NB4 (cell line): ENCODE measurements around the gene LGI4.

Source experiments
- MYC ChIP-seq: IDR thresholded peaks from 2 replicates; pipeline ENCODE4 v1.6.1; 2011; ENCODE audit warnings: low read depth, low read length
- POLR2A ChIP-seq: IDR thresholded peaks from 2 replicates; pipeline ENCODE4 v1.6.1; 2011; ENCODE audit warnings: mild to moderate bottlenecking; ENCODE audit not compliant: insufficient read length; ENCODE audit errors: extremely low read depth
- TF ChIP-seq, protein P1 (sequence below): IDR thresholded peaks from one replicate; pipeline ENCODE4 v1.5.1; 2012; ENCODE audit warnings: low read depth, low read length
- TF ChIP-seq, protein P2 (sequence below): IDR thresholded peaks from 2 replicates; pipeline ENCODE4 v1.6.1; 2011; ENCODE audit warnings: low read depth, low read length

DNA sequence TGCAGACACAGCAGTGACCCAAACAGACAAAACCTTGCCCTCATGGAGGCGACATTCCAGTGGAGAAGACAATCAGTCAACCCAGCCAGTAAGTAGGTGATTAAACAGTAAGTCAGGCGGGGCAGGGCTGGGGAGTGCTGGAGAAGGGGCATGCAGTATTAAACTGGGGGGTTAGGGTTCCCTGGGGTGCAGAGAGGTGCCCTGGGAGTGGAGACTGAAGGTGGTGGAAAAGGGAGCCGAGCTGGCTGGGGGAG is 50.4 kb downstream of the LGI4 start:
- TF ChIP-seq POLR2A (no peak), MYC (no peak)
- TF ChIP-seq, protein P1, sequence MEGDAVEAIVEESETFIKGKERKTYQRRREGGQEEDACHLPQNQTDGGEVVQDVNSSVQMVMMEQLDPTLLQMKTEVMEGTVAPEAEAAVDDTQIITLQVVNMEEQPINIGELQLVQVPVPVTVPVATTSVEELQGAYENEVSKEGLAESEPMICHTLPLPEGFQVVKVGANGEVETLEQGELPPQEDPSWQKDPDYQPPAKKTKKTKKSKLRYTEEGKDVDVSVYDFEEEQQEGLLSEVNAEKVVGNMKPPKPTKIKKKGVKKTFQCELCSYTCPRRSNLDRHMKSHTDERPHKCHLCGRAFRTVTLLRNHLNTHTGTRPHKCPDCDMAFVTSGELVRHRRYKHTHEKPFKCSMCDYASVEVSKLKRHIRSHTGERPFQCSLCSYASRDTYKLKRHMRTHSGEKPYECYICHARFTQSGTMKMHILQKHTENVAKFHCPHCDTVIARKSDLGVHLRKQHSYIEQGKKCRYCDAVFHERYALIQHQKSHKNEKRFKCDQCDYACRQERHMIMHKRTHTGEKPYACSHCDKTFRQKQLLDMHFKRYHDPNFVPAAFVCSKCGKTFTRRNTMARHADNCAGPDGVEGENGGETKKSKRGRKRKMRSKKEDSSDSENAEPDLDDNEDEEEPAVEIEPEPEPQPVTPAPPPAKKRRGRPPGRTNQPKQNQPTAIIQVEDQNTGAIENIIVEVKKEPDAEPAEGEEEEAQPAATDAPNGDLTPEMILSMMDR = no peak
- TF ChIP-seq, protein P2, sequence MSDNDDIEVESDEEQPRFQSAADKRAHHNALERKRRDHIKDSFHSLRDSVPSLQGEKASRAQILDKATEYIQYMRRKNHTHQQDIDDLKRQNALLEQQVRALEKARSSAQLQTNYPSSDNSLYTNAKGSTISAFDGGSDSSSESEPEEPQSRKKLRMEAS = no peak
